SK-N-MC (cell line): ENCODE measurements around the gene ECEL1.

Source experiments
- EZH2 ChIP-seq: fragments of 200-600 bp; sonication (generic); IDR thresholded peaks from one replicate; pipeline ENCODE4 v1.6.1; 2017; ENCODE audit warnings: antibody characterized with exemption
- POLR2AphosphoS5 ChIP-seq: IDR thresholded peaks from 2 replicates; pipeline ENCODE4 v1.6.1; 2012; ENCODE audit warnings: mild to moderate bottlenecking, low read depth, low read length, borderline replicate concordance

DNA sequence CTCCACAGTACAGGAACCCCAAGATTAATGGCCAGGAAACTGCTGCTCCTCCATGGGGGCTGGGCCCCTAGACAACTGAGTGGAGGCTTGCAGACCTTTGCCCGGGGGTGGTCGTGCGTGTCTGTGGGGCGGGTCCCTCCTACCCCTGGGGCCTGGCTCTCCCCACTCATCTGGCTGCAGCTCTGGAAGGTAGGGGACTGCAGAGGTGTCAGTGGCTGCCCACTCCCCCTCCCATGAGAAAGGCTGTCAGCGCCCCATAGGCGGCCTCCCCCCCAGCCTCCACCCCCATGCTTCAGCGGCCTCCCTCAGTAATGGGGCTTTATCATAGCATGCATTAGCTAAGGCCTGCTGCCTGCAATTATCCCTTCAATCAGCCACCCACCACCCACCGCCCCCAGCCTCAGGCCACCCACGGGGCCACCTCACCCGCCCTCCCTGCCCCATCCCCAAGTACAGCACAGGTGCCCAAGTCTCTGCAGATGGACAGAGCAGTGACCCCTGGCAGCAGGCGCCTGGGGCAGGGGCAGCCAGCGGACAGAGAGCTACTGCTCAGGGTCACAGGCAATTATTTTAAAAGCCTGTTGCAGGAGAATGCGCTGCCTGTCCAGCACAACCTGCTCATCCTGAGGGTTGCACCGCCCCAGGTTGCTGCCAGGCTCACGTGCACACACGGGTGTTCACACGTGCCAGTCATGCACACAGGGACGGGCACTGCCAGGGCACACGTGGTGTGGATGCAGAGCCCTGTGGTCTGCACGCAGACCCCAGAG lies 9.1 kb upstream of the ECEL1 start:
- TF ChIP-seq POLR2AphosphoS5, result no peak
- TF ChIP-seq EZH2, result no peak
